Measurements from ENCODE around the gene B3GNT7. TPM values are rescaled to one million over a fixed set of nuclear protein-coding genes. Genes with fewer than 3 reads are reported as not detected.
"Not testable (repeated sequence)": the region's sequence is repeated elsewhere in the genome, so short reads cannot be mapped to it uniquely, and the experiment has no call there.

B3GNT7 gene
- total and polyA plus RNA-seq, 2 donors, result 1.3 to 1.7 TPM

GRCh38 chr2:231397011-231397927 is 1.8 kb downstream of the B3GNT7 start:
- no peak overlapping the region for H3K4me3 ChIP-seq (ENCODE audit: low read depth, low read length)
- 94% methylated on average over 22 of the region's 22 CpGs for WGBS
- DNase-seq (ENCODE audit: extremely low spot score), result no peak
- no peaks in the 10 kb centered on the region for H3K4me1 ChIP-seq (ENCODE audit: insufficient read depth)
- H3K36me3 ChIP-seq (ENCODE audit: insufficient read depth), result no peaks in the 10 kb centered on the region
- H3K27ac ChIP-seq (ENCODE audit: low read depth), result no peak overlapping the region

GRCh38 chr2:231397928-231398294 is 2.4 kb downstream of the B3GNT7 start:
- no peak for DNase-seq (ENCODE audit: extremely low spot score)
- Histone ChIP-seq H3K36me3 (ENCODE audit: insufficient read depth) (no peaks in the 10 kb centered on the region), H3K4me3 (ENCODE audit: low read depth, low read length) (no peak overlapping the region), H3K4me1 (ENCODE audit: insufficient read depth) (no peaks in the 10 kb centered on the region), H3K27ac (ENCODE audit: low read depth) (no peak overlapping the region)
- WGBS, result 97% methylated on average over 28 of the region's 28 CpGs

DNA sequence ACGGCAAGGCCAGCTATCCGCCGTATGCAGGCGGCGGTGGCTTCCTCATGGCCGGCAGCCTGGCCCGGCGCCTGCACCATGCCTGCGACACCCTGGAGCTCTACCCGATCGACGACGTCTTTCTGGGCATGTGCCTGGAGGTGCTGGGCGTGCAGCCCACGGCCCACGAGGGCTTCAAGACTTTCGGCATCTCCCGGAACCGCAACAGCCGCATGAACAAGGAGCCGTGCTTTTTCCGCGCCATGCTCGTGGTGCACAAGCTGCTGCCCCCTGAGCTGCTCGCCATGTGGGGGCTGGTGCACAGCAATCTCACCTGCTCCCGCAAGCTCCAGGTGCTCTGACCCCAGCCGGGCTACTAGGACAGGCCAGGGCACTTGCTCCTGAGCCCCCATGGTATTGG is 3.1 kb downstream of the B3GNT7 start:
- H3K4me3 ChIP-seq (ENCODE audit: low read depth, low read length), result no peak overlapping the region

DNA sequence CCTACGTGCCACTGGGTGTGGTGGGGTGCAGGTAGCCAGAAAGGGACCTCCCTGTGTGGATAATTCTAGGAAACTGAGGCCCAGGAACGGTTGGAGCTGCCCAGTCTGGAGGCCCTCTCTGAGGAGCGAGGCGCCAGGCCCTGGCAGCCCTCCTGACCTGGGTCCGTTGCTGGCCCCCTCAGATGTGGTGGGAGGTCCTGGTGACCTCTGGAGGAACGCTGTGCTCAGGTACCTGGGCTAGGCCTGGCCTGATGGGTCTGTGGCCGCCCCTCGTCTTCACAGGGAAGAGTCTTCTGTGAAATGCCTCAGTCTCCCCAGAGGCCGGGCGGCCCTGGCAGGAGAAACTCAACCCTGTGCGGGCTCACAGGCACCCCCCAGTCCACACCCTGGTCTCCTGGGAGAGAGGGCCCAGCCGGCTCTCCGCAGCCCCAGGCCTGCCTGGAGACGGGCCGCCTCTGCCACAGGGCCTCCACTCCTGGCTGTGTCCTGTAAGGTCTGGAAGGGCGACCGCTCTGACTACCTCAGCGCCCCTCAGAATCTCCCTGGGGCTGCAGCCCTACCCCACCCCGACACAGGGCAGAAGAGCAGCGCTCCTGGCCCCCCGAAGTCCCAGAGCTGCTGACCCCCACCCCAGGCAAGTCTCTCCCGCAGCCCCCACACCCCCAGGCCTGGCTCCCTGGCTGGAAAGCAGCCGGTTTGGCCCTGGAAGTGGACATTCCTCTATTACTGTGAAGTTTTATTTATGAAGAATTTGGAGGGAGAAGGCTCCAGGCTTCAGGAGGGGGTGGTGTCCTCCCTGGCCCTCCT is 3.7 kb downstream of the B3GNT7 start:
- WGBS, result 78% methylated on average over 23 of the region's 23 CpGs
- Histone ChIP-seq H3K4me3 (ENCODE audit: low read depth, low read length) (no peak overlapping the region), H3K27ac (ENCODE audit: low read depth) (no peak overlapping the region), H3K4me1 (ENCODE audit: insufficient read depth) (no peaks in the 10 kb centered on the region), H3K36me3 (ENCODE audit: insufficient read depth) (no peaks in the 10 kb centered on the region)
- DNase-seq (ENCODE audit: extremely low spot score), result no peak

More for the DNA sequence above, 3.1 kb downstream of the B3GNT7 start:
- H3K36me3 ChIP-seq (ENCODE audit: insufficient read depth), result no peaks in the 10 kb centered on the region
- H3K27ac ChIP-seq (ENCODE audit: low read depth), result no peak overlapping the region
- no peaks in the 10 kb centered on the region for H3K4me1 ChIP-seq (ENCODE audit: insufficient read depth)
- 96% methylated on average over 27 of the region's 27 CpGs for WGBS
- DNase-seq (ENCODE audit: extremely low spot score), result no peak

GRCh38 chr2:231399853-231400680 is 4.6 kb downstream of the B3GNT7 start:
- DNase-seq (ENCODE audit: extremely low spot score), result no peak
- no peaks in the 10 kb centered on the region for H3K36me3 ChIP-seq (ENCODE audit: insufficient read depth)
- no peak overlapping the region for H3K27ac ChIP-seq (ENCODE audit: low read depth)
- WGBS, result 31% methylated on average over 12 of the region's 12 CpGs
- no peak overlapping the region for H3K4me3 ChIP-seq (ENCODE audit: low read depth, low read length)
- H3K4me1 ChIP-seq (ENCODE audit: insufficient read depth), result no peaks in the 10 kb centered on the region

GRCh38 chr2:231400681-231401080 is 5.2 kb downstream of the B3GNT7 start:
- not testable (repeated sequence) for H3K27ac ChIP-seq (ENCODE audit: low read depth); H3K4me3 ChIP-seq (ENCODE audit: low read depth, low read length); H3K36me3 ChIP-seq (ENCODE audit: insufficient read depth); DNase-seq (ENCODE audit: extremely low spot score); H3K4me1 ChIP-seq (ENCODE audit: insufficient read depth)
- 56% methylated on average over 8 of the region's 8 CpGs for WGBS

DNA sequence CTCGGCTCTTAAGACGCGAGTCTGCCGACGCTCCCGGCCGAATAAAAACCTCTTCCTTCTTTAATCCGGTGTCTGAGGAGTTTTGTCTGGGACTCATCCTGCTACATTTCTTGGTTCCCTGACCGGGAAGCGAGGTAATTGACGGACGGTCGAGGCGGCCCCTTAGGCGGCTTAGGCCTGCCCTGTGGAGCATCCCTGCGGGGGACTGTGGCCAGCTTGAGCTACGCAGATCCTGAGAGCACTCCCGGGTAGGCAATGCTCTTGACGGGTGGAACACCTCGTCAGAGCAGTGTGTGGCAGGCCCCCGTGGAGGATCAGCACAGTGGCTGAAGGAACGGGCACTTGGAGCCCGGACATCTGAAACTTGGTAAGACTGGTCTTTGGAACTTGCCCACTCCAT is 5.6 kb downstream of the B3GNT7 start:
- WGBS, result 85% methylated on average over 23 of the region's 23 CpGs
- not testable (repeated sequence) for H3K4me1 ChIP-seq (ENCODE audit: insufficient read depth); H3K36me3 ChIP-seq (ENCODE audit: insufficient read depth); H3K4me3 ChIP-seq (ENCODE audit: low read depth, low read length); H3K27ac ChIP-seq (ENCODE audit: low read depth); DNase-seq (ENCODE audit: extremely low spot score)

DNA sequence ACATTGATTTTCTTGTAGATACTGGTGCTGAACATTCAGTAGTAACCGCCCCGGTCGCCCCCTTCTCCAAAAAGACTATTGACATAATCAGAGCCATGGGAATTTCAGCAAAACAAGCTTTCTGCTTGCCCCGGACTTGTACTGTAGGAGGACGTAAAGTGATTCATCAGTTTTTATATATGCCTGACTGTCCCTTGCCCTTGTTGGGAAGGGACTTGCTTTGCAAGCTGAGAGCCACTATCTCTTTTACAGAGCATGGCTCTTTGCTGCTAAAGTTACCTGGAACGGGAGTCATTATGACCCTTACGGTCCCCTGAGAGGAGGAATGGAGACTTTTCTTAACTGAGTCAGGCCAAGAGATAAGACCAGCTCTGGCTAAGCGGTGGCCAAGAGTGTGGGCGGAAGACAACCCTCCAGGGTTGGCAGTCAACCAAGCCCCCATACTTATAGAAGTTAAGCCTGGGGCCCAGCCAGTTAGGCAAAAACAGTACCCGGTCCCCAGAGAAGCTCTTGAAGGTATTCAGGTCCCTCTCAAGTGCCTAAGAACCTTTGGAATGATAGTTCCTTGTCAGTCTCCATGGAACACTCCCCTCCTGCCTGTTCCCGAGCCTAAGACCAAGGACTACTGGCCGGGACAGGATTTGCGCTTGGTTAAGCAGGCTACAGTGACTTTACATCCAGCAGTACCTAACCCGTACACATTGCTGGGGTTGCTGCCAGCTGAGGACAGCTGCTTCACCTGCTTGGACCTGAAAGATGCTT is 8.1 kb downstream of the B3GNT7 start:
- WGBS, result 59% methylated on average over 14 of the region's 14 CpGs
- not testable (repeated sequence) for H3K4me1 ChIP-seq (ENCODE audit: insufficient read depth); H3K4me3 ChIP-seq (ENCODE audit: low read depth, low read length); H3K27ac ChIP-seq (ENCODE audit: low read depth); H3K36me3 ChIP-seq (ENCODE audit: insufficient read depth); DNase-seq (ENCODE audit: extremely low spot score)

- not testable (repeated sequence) for H3K27ac ChIP-seq (ENCODE audit: low read depth); H3K4me3 ChIP-seq (ENCODE audit: low read depth, low read length); DNase-seq (ENCODE audit: extremely low spot score); H3K36me3 ChIP-seq (ENCODE audit: insufficient read depth); H3K4me1 ChIP-seq (ENCODE audit: insufficient read depth)
- 93% methylated on average over 16 of the region's 16 CpGs for WGBS
Observed at GRCh38 chr2:231404183-231404578, 8.7 kb downstream of the B3GNT7 start.

DNA sequence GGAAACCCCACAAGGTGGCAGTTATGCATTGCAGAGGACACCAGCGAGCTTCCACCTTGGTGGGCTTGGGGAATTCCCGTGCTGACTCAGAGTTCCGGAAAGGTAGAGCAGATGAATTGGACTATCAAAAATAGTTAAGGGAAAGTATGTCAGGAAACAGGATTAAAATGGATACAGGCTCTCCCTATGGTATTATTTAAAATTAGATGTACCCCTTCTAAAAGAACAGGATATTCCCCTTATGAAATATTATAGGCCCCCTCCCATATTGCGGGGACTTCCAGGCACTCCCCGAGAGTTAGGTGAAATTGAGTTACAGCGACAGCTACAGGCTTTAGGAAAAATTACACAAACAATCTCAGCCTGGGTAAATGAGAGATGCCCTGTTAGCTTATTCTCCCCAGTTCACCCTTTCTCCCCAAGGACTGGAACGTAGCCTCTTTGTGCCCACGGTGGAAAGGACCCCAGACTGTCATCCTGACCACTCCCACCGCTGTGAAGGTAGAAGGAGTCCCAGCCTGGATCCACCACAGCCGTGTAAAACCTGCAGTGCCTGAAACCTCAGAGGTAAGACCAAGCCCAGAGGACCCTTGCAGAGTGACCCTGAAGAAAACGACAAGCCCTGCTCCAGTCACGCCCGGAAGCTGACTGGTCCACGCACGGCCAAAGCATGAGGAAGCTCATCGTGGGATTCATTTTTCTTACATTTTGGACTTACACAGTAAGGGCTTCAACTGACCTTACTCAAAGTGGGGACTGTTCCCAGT is 10.3 kb downstream of the B3GNT7 start:
- not testable (repeated sequence) for H3K4me1 ChIP-seq (ENCODE audit: insufficient read depth); H3K36me3 ChIP-seq (ENCODE audit: insufficient read depth); H3K4me3 ChIP-seq (ENCODE audit: low read depth, low read length); DNase-seq (ENCODE audit: extremely low spot score); H3K27ac ChIP-seq (ENCODE audit: low read depth)
- 33% methylated on average over 16 of the region's 16 CpGs for WGBS

DNA sequence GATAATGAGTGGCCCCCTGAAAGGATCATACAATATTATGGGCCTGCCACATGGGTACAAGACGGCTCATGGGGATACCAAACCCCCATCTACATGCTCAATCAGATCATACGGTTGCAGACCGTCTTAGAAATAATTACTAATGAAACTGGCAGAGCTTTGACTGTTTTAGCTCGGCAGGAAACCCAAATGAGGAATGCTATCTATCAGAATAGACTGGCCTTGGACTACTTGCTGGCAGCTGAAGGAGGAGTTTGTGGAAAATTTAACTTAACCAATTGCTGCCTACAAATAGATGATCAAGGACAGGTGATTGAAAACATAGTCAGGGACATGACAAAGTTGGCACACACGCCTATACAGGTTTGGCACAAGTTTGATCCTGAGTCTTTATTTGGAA is 12.2 kb downstream of the B3GNT7 start:
- not testable (repeated sequence) for H3K4me3 ChIP-seq (ENCODE audit: low read depth, low read length); H3K4me1 ChIP-seq (ENCODE audit: insufficient read depth); DNase-seq (ENCODE audit: extremely low spot score); H3K36me3 ChIP-seq (ENCODE audit: insufficient read depth); H3K27ac ChIP-seq (ENCODE audit: low read depth)
- 83% methylated on average over 5 of the region's 5 CpGs for WGBS

- H3K4me1 ChIP-seq (ENCODE audit: insufficient read depth); H3K27ac ChIP-seq (ENCODE audit: low read depth); H3K4me3 ChIP-seq (ENCODE audit: low read depth, low read length); H3K36me3 ChIP-seq (ENCODE audit: insufficient read depth); DNase-seq (ENCODE audit: extremely low spot score): not testable (repeated sequence)
- 77% methylated on average over 9 of the region's 9 CpGs for WGBS
Observed at GRCh38 chr2:231408304-231408703, 12.8 kb downstream of the B3GNT7 start.

All from urinary bladder (tissue), 4 donors.